Measurements from ENCODE around the gene CASP9.
"Not testable (repeated sequence)": the region's sequence is repeated elsewhere in the genome, so short reads cannot be mapped to it uniquely, and the experiment has no call there.

Gene CASP9

GRCh38 chr1:15459771-15460707 is 64.0 kb downstream of the CASP9 start:
- Histone ChIP-seq H3K9me3 (no peaks in the 10 kb centered on the region), H3K4me3 (ENCODE audit: low read depth in 1 of 2, low read length in 1 of 2) (no peak overlapping the region), H3K27me3 (no peaks in the 10 kb centered on the region), H3K36me3 (no peaks in the 10 kb centered on the region), H3K4me1 (ENCODE audit: control insufficient read depth in 1 of 2, insufficient read depth in 1 of 2, low read depth in 1 of 2, low read length in 1 of 2) (peaks cover 5 to 7% of the 10 kb centered on the region in 2 experiments), H3K27ac (no peak overlapping the region)
- no peak for TF ChIP-seq CTCF (IDR thresholded peaks at IDR 0.05)

- not testable (repeated sequence) for H3K9me3 ChIP-seq; H3K27ac ChIP-seq; H3K4me1 ChIP-seq (ENCODE audit: control insufficient read depth in 1 of 2, insufficient read depth in 1 of 2, low read depth in 1 of 2, low read length in 1 of 2); H3K27me3 ChIP-seq; H3K36me3 ChIP-seq; H3K4me3 ChIP-seq (ENCODE audit: low read depth in 1 of 2, low read length in 1 of 2)
Observed at GRCh38 chr1:15458388-15458787, 65.6 kb downstream of the CASP9 start.

- no peak overlapping the region for H3K27ac ChIP-seq
- H3K36me3 ChIP-seq = no peaks in the 10 kb centered on the region
- TF ChIP-seq CTCF (IDR thresholded peaks at IDR 0.05) = no peak
- no peaks in the 10 kb centered on the region for H3K9me3 ChIP-seq
- H3K4me3 ChIP-seq (ENCODE audit: low read depth in 1 of 2, low read length in 1 of 2) = no peak overlapping the region
- no peaks in the 10 kb centered on the region for H3K27me3 ChIP-seq
- H3K4me1 ChIP-seq (ENCODE audit: control insufficient read depth in 1 of 2, insufficient read depth in 1 of 2, low read depth in 1 of 2, low read length in 1 of 2) = peaks cover 5 to 7% of the 10 kb centered on the region in 2 experiments
Observed at GRCh38 chr1:15457585-15457984, 66.4 kb downstream of the CASP9 start.

- H3K4me3 ChIP-seq (ENCODE audit: low read depth in 1 of 2, low read length in 1 of 2) = no peak within 1 kb of the TSS
- no peaks in the 10 kb centered on the region for H3K27me3 ChIP-seq
- no peaks in the 10 kb centered on the region for H3K36me3 ChIP-seq
- H3K9me3 ChIP-seq = no peaks in the 10 kb centered on the region
- no peak within 1 kb of the TSS for H3K27ac ChIP-seq
- TF ChIP-seq CTCF (IDR thresholded peaks at IDR 0.05) = no peak
- peaks cover 5 to 7% of the 10 kb centered on the region in 2 experiments for H3K4me1 ChIP-seq (ENCODE audit: control insufficient read depth in 1 of 2, insufficient read depth in 1 of 2, low read depth in 1 of 2, low read length in 1 of 2)
Observed at GRCh38 chr1:15456313-15456954, 67.6 kb downstream of the CASP9 start, which contains the start of gene CELA2A. CELA2A (plus strand) TSS chr1:15456732; CDS start chr1:15456754, 22 bp downstream.

- Histone ChIP-seq H3K27me3 (no peaks in the 10 kb centered on the region), H3K36me3 (no peaks in the 10 kb centered on the region), H3K27ac (no peak overlapping the region), H3K9me3 (no peaks in the 10 kb centered on the region), H3K4me1 (ENCODE audit: control insufficient read depth in 1 of 2, insufficient read depth in 1 of 2, low read depth in 1 of 2, low read length in 1 of 2) (peaks cover 5 to 7% of the 10 kb centered on the region in 2 experiments), H3K4me3 (ENCODE audit: low read depth in 1 of 2, low read length in 1 of 2) (no peak overlapping the region)
- TF ChIP-seq CTCF (IDR thresholded peaks at IDR 0.05) = no peak
Observed at GRCh38 chr1:15455522-15455921, 68.5 kb downstream of the CASP9 start.

GRCh38 chr1:15454256-15454655 is 69.8 kb downstream of the CASP9 start:
- Histone ChIP-seq H3K9me3 (no peaks in the 10 kb centered on the region), H3K27me3 (no peaks in the 10 kb centered on the region), H3K4me1 (ENCODE audit: control insufficient read depth in 1 of 2, insufficient read depth in 1 of 2, low read depth in 1 of 2, low read length in 1 of 2) (peaks cover 5 to 7% of the 10 kb centered on the region in 2 experiments), H3K4me3 (ENCODE audit: low read depth in 1 of 2, low read length in 1 of 2) (no peak overlapping the region), H3K27ac (no peak overlapping the region), H3K36me3 (no peaks in the 10 kb centered on the region)
- TF ChIP-seq CTCF (IDR thresholded peaks at IDR 0.05) = no peak
